Kasumi-1 (cell line): Measurements from ENCODE around the gene FAM193B.
"Not testable (repeated sequence)": the region's sequence is repeated elsewhere in the genome, so short reads cannot be mapped to it uniquely, and the experiment has no call there.

Source experiments
- DNase-seq, 2 experiments: peaks; one replicate each; lab custom pipeline; 2025; lab: John Stamatoyannopoulos, UW

The FAM193B gene

DNA sequence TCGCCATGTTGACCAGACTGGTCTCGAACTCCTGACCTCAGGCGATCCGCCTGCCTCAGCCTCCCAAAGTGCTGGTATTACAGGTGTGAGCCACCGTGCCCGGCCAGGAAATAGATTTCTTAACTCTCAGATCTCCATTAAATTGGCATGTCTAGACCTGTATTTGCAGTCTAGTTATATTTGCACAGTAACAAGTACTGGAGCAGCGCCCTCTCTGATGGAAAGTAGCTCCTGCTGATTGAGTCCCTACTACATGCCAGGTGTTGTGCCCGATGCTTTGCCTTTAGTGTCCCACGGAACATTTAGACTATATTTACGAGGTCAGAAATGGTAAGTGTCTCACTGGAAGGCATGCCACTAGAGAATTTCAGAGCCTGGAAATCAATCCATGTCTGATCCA, 21.8 kb upstream of the FAM193B start:
- no peak for DNase-seq

DNA sequence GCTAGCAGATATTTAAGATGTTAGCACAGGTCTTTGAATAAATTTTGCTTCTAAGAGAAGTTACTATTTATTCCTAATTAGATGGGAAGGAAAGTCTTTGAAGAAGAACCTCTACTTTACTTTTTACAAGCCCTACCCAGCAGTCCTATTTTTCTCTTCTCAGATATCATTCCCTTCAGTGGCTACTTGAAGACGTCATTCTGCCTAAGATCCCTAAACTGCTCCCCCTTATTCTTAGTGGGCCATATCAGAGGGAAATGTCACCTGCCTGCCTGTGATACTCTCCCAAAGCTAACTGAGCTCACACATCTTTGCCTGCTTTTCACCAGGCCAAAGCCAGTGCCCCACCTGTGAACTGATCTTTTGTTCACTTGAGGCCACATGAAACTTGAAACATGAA, 21.1 kb upstream of the FAM193B start:
- no peak for DNase-seq

- no peak for DNase-seq
Measured at GRCh38 chr5:177569894-177570293, 15.5 kb upstream of the FAM193B start.

DNA sequence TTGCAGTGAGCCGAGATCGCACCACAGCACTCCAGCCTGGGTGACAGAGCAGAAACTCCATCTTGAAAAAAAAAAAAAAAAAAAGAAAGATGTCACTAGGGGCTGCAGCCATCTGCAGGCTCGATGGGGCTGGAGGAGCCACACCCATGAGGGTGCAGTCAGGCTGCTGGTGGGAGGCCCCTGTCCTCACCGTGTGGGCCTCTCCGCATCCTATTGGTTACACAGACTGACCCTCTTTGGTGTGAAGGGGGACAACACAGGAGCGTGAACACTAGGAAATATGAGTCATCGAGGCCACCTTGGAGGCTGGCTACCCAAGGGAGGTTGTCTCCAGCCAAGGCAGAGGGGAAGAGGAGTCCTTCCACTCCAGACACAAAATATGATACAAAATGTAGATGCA, 14.0 kb upstream of the FAM193B start:
- no peak for DNase-seq

- no peak for DNase-seq
Measured at GRCh38 chr5:177565046-177565445, 10.7 kb upstream of the FAM193B start.

GRCh38 chr5:177559446-177559941, 5.1 kb upstream of the FAM193B start:
- DNase-seq: not testable (repeated sequence)

DNA sequence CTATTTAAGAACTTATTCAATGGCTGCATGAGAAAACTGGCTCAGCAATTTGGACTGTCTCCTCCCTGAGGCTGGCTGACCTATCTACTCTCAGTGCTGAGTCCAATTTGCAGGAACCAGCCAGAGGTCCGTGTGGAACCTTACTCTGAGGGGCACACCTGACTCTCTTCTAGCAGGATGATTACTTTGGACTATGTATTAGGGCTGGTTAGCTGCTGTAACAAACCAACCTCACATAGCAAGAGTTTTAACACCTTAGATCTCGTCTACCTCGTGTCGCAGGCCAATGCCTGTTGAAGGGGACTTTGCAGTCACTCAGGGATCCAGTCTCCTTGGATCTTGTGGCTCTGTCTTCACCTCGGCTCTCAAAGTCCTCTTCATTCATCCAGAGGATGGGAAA, 3.4 kb upstream of the FAM193B start:
- no peak for DNase-seq

- DNase-seq: peak; percentile 44 to 56
Measured at GRCh38 chr5:177557041-177557647, 2.8 kb upstream of the FAM193B start.

DNA sequence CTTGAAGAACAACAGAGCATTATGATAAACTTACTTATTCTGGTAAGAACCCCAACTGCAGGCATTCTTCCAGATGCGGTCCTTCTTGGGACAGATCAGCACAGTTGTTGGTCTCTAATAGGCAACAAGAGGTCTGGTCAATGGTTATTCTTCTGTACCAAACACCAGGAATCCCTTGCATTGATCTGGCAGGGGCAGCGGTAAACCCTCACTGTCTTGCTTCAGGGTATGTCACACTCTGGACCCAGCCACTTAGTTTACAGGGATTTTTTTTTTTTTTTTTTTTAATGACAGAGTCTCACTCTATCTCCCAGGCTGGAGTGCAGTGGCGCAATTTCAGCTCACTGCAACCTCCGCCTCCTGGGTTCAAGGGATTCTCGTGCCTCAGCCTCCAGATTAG, 1.3 kb upstream of the FAM193B start:
- no peak for DNase-seq

DNA sequence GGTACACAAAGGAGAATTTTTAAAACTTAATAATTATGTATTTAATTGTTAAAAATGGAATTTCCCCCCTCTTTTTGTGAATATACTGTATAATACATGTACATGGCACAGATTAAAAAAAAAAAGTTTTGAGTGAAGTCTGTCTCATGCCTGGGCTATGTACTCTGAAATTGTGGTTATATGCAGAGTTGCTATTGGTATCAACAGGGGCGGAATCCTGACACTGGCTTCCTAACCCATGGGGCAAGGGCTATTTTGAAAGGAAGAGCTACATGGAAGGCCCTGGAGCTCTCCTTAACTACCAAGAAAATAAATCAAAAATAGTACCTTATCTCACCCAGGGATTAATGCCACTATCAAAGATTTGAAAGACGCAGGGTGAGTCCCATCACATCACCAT, 865 bp upstream of the FAM193B start:
- DNase-seq: no peak

GRCh38 chr5:177553671-177554429, 513 bp downstream of the FAM193B start:
- peak in 1 of 2 experiments; percentile 34 for DNase-seq

GRCh38 chr5:177552839-177553455, 1.4 kb downstream of the FAM193B start:
- no peak for DNase-seq

- no peak for DNase-seq
Measured at GRCh38 chr5:177550122-177550521, 4.2 kb downstream of the FAM193B start.

- no peak for DNase-seq
Measured at GRCh38 chr5:177548495-177548894, 5.9 kb downstream of the FAM193B start.

DNA sequence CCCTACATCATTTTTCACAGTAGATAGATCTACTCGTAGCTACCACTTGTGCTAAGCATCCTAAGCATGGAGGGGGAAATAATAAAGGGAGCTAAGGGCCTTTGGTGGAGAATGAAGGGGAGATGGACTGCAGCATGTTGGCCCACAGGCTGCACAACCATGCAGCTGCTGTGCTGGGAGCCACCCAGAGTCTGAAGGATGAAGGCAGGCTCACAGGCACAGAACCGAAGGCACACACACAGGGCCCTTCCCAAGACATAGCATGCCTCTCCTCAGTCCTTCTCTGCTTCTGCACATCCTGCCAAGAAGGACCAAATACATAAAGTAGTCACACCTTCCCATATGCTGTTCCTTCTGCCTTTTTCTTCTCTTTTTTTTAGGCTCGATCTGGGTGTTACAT, 6.6 kb downstream of the FAM193B start:
- DNase-seq: no peak

GRCh38 chr5:177546258-177546741, 8.1 kb downstream of the FAM193B start:
- peak; percentile 14 to 17 for DNase-seq

DNA sequence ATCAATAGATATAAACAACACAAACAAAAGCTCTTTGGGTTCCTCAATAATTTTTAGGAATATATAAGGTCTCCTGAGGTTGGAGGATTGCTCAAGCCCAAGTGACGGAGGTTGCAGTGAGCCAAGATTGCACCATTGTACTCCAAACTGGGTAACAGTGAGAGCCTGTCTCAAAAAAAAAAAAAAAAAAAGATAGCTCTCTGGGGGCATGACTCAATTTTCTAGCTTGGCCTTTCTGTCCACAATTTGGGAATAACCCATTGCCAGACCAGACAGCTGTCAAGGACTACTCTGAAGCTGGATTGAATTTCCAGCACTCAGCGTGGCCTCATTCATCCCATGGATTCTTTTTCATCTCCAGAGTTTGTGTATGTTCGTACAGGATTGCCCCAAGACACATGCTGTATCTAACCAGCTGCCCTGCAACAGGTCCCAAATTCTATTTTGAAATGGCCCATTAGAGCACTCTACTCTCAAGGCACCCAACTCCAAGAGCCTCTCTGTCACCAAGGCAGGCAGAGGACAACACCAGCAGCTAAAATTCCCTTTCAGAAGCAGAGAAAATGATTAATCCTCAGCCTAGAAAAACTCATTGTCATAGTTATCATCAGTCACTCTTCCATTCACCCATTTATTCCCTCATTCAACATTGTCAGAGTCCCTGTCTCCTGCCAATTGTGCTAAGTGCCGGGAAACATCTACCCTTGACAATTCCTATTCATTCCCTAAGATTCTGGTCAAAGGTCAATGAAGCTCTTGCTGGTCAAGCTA, 8.7 kb downstream of the FAM193B start:
- DNase-seq: no peak

DNA sequence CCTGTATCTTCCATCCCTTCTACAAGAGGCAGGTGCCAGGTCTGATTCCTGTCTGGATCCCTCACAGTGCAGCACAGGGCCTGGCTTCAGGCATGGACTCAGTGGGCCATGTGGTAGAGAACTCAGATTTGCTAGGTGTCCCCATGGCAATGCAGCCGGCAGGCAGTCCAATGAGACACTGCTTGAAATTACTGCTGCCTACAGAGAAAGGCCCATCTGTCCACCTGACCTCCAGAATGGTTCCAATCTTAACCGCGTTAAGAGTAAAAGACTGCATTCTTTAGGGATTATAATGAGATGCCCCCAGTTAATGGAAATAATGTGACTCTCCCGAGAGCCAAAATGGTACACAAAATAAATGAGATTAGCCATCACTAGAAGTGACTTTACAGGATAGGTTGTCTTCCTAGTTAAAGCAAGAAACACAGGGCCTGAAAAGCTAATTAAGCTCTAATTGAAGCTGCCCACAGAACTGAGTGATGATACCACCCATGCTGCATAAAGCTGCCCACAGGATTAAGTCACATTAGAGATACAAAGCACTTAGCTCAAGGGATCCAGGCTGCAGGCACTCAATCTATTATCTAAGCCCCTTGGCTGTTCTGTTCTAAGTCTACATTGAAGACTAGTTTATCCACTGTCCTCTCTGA, 11.4 kb downstream of the FAM193B start:
- no peak for DNase-seq

GRCh38 chr5:177540438-177540837, 13.9 kb downstream of the FAM193B start:
- no peak for DNase-seq

DNA sequence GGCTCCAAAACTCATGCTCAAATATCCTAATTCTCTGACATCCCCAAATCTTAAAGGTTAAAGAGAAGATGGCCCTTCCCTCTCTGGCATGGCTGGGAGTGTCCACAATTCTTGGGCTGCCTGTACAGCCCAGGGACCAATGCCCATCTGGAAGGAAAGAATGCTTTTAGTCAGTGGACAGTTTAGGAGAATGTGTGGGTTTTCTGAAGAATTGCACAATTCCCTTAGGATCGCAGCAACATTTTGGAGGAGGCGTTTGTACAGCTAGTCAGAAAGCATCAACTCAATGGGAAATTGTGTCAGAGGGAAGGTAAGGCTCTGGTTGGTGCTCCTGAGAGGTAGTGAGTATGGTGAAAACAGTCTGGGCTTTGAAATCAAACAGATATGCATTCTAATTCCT, 15.0 kb downstream of the FAM193B start:
- DNase-seq: no peak

DNA sequence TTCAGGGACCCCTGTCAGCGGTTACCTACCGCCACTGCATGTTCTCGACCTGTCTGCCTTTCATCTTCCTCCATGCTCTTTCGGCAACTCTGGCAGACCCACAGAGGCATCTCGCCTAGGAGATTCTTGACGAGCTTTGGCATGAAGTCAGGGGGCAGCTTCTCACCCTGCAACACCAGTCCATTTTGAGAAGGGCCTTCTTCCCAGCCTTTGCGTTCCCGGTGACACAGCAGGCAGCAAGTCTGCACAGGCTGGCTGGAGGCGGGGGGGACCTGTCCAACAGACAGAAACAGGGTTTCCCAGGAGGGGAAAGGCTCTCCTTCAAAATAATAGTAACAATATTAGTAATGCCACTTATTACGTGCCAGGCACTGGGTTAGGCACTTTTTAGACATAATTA, 15.5 kb downstream of the FAM193B start:
- no peak for DNase-seq
